AG08395 (cell line): ENCODE data around the gene RADIL.

Experiments used
- DNase-seq: peaks from one replicate; pipeline ENCODE4 v3.0.0; 2012; ENCODE audit warnings: mixed read lengths, low spot score

The RADIL gene

DNA sequence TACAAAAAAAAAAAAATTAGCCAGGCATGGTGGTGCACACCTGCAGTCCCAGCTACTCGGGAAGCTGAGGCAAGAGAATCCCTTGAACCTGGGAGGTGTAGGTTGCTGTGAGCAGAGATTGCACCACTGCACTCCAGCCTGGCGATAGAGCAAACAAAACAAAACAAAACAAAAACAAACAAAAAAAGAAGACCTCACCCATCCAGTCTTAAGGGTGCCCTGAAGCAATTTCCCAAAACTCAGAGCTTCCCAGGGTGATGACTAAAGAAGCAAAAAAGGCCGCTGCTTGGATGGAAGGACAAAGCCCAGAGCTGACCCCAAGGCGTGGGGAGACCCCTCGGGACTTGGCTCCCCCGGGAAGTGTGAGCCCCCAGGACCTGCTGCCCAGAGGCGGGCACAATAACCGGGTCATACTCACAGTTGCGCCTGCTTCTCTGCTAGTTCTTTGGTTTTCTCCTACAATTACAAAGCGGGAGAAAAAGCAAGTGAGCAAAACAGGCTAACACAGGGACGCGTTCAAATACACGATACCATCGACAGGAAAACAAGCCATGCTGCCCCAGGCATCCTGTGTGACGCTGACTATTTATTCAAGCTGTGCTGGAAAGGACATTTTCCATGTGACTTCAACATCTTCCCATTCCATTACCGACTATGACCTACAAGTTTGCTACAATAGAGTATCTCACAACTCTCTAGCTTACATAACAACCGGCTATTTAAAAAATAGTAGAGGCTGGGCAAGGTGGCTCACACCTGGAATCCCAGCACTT is 51.6 kb downstream of the RADIL start:
- no peak for DNase-seq

- DNase-seq, result peak; percentile 48
Measured at GRCh38 chr7:4830176-4830575, 53.3 kb downstream of the RADIL start.

DNA sequence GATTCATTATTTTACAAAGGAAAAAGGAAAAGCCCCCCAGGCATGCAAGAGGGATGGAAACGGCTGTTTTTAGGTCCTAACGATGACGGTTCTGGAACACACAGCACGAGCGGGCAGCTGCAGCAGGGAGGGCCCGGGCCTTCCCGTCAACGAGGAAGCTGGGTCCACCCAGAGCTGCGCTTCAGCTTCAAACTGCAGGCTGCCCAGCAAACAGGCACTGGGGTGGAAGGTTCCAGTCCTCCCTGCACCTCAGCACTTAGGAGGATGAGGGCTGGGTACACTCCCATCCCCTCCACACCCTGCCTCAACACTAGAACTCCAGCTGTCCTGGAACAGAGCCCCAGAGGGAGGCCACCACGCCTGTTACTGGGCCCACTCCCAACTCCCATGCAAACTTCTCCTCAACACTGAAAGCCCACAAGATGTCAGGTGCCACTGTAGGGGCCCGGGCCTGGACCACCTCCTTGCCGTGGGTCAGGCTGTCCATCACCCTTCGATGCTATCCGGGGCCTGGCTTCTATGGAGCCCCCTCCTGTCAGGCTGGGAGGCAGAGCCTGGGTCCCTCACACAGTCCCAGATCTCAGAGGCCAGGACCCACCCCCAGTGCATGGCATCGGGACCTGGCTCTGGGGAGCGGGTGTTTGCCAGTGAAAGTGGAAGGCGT is 54.7 kb downstream of the RADIL start:
- no peak for DNase-seq

DNA sequence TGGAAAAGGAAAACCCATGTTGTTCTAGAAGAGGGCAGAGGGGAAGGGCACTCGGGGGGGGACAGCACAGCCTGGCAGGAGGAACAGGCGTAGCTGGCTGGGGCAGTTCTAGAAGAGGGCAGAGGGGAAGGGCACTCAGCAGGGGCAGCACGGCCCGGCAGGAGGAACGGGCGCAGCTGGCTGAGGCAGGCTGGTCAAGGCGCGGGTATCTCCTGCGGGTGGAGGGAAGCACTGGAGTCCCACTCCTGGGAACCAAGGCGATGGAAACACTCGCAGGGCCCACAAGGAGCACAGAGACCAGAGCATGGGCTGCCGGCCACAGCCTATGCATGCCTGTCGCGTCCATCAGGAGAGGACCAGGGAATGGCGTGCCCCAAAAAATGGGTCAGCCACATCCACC is 58.4 kb downstream of the RADIL start:
- no peak for DNase-seq

- DNase-seq, result no peak
Measured at GRCh38 chr7:4824120-4824775, 59.3 kb downstream of the RADIL start.

GRCh38 chr7:4823441-4824119 is 59.9 kb downstream of the RADIL start:
- DNase-seq, result no peak

DNA sequence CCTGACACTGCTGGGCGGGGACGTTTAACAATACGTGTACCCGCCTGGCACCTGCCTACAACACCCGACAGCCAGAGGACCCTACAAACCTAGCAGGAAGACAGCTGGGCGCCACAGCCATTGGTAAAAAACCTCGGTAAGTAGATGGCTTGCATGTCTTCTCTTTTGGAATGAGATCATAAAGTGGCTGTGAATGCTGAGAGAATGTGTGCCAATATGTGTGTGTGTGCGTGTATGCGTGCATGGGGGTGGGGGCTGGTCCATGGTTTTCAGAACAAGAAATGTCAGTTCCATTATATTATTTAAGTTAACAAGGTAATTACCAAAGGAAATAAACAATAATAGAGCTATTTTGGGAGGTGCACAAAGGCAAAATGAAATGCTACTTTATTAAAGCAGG is 60.8 kb downstream of the RADIL start:
- no peak for DNase-seq

GRCh38 chr7:4820967-4821471 is 62.5 kb downstream of the RADIL start:
- DNase-seq, result no peak

GRCh38 chr7:4820405-4820966 is 63.0 kb downstream of the RADIL start:
- DNase-seq, result no peak

DNA sequence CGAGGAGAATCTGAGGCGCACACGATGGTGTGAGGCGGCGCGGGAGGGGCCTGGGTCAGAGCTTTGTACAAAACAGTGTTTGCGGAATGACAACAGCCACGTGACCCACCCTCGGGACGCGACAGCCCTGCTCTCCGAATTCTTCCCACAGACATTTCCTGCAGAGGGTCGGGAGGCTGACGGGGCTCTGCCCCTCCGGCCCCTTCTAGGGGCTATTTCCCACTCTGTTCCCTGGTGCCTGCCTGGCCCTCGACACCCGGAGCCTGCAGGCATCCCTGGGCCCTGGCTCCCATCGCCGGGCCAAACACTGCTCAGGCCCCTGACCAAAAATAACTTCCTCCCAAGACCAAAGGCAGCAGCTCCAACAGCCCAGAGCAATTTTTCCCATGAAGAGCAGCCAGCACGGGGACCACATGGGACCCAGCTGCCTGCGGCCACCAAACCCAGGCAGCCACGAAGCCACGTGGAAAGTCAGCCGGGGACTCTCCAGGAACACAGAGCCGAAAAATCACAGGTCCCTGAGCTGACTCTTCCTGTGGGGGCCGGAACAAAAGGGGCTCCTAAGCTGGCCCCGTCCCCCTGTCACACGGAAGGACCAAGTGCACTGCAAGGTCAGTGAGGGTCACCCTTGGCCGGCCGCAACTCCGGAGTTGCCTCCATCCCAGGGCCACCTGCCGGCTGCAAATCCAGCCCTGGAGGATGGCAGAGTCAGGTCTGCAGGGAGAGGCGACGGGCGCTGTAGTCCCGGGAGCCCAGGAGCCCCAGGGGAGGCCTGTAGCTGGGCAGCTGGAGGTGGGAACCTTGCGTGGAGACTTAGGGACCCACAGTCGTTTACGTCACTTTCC is 63.7 kb downstream of the RADIL start:
- no peak for DNase-seq

- DNase-seq, result no peak
Measured at GRCh38 chr7:4818000-4818794, 65.3 kb downstream of the RADIL start.

- no peak for DNase-seq
Measured at GRCh38 chr7:4817178-4817901, 66.2 kb downstream of the RADIL start.

- no peak for DNase-seq
Measured at GRCh38 chr7:4816419-4817080, 67.0 kb downstream of the RADIL start.

GRCh38 chr7:4815609-4816418 is 67.7 kb downstream of the RADIL start:
- no peak for DNase-seq

GRCh38 chr7:4815121-4815520 is 68.4 kb downstream of the RADIL start:
- no peak for DNase-seq

- no peak for DNase-seq
Measured at GRCh38 chr7:4814433-4814832, 69.1 kb downstream of the RADIL start.

DNA sequence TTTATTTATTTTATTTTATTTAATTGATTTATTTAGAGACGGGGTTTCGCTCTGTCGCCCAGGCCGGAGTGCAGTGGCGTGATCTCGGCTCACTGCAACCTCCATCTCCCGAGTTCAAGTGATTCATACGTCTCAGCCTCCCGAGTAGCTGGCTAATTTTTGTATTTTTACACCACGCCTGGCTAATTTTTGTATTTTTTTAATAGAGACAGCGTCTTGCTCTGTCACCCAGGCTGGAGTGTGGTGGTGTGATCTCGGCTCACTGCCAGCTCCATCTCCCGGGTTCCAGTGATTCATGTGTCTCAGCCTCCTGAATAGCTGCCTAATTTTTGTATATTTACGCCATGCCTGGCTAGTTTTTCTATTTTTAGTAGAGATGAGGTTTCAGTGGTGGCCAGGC is 73.8 kb downstream of the RADIL start:
- no peak for DNase-seq

DNA sequence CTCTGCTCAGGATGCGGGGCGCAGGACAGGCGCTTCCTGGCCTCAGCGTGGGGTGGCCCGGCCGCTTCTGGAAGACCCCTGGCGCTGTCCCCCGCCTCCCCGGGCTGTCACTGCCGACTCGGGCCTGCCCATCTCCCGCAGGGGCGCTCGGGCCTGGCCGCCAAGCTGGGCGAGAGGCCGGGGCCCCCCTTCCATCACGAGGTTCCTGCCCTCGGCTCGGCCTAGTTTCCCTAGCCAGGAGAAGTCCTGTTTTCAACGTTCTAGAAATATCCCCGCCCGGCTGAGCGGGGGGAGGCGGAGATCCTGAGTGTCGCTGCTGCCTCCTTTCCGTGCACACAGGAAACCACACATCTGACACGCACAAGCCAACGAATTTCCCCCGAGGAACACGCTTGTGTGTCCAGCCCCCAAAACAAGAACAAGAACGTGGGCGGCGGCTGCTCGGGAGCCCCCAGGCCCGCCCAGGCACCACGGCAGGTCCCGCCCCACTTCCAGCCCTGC is 74.4 kb downstream of the RADIL start:
- no peak for DNase-seq
